Tongue (tissue), 2 donors: ENCODE measurements around the gene LTB4R2. TPM values are rescaled to one million over a fixed set of nuclear protein-coding genes. Genes with fewer than 3 reads are reported as not detected.

Source experiments
- DNase-seq: peaks from one replicate; pipeline ENCODE4 v3.0.0-alpha.2; 2015
- total RNA-seq: library from RNA; depleted of rRNA; stranded (reverse); fragments of >200 nt; gene quantifications from one replicate; pipeline ENCODE4 v1.2.3, GENCODE V29; 2014

The LTB4R2 gene, protein sequence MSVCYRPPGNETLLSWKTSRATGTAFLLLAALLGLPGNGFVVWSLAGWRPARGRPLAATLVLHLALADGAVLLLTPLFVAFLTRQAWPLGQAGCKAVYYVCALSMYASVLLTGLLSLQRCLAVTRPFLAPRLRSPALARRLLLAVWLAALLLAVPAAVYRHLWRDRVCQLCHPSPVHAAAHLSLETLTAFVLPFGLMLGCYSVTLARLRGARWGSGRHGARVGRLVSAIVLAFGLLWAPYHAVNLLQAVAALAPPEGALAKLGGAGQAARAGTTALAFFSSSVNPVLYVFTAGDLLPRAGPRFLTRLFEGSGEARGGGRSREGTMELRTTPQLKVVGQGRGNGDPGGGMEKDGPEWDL
- total RNA-seq = 19.3 TPM

DNA sequence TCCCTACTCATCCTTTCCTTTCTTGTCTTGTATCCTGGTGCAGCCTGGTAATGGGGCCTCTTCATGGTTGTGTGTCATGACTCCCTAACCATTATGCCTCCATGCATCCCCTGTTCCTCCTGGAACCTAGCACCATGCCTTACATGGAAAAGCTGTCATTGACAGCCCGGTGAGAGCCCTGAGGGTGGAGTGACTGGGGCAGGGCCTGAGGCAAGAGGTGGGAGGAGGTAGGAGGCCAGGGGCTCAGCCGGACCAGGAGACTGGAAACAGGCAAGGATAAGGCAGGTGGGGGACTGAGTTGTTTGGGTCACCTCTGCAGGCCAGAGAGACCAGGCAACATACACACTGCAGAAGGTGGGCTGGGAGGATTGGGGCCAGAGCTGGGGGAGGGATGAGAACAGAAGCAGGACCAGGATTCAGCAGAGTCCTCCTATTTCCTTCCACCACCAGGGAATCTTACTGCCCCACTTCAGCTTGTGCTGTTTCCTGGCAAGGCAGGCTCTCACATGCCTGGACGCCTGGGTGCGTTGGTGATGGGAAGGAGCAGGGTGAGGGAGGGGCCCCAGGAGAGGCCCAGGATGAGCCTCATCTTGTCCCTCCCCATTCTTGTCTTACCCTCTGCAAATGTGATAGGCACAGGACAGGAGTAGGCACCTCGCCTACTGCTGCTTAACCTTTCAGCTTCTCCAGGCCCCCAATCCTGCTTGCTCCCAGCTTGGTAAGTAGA is at the start of gene LTB4R2:
TSS of gene LTB4R2 (plus strand) at position 603 of the 727 bp plus-strand sequence. CDS start 525 bp downstream, outside the sequence.
- peak; percentile 40 for DNase-seq

DNA sequence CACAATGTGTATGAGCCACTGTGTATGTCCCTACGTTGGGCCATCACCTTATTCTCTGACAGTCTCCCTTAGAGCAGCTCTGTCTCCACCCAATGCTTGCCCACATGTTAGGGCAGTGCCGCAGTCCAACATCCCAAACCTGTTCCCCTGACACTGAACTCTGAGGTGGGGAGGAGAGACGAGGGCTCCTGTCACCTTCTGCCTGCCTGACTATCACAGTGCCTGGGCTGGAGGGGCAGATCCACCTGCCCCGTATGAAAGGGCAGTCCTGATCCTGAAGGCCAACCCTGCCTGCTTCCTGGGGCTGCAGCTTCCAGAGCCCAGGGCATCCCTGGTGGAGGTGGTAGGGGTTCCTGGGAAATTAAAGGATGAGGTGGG is 49.2 kb upstream of the LTB4R2 start:
- no peak for DNase-seq

DNA sequence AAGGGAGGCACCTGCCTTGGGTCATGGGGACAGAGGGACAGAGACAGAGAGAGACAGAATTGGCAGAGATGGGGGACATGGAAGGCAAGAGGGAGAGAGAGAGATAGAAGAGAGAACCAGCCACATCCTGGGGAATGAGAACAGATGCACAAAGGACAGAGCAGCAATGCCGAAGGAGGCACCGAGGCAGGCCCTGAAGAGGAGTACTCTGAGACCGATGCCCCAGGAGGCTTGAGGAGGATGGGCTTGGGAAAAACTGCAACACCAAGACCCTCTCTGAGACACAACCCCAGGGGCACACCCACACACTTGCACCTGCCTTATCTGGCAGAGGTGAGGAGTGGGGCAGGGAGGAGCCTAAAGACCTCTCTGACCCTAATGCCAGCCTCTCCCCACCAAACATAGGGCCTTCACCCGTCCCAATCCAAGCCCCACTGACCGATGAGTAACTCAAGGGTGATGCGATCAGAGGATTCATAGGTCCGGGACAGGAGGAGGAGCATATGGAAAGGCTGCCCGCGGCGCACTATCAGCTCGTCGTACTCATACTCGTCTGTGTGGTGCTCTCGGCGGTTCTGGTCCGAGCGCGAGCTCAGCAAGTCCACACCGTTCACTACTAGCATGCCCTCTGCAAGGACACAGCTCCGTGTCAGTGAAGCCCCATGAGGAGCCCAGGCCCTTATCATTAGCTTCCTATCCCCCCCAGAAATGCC is 48.5 kb upstream of the LTB4R2 start:
- DNase-seq = no peak

DNA sequence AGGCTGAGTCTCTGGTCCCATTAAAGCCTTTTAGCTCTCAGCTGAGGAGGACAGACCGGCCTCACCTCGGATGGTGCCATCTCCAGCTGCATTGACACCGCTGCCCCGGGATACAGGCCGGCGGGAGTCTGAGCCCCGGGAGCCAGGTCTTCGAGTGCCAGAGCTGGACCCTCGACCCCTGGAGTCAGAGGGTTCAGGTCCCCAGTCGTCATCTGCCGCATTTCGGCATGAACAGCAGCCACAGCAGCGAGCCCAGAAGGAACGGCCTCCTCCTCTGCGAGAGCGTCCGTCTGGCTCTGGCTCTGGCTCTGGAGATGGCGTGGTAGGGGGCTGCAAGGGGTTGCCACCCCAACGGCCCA is 48.0 kb upstream of the LTB4R2 start:
- DNase-seq = no peak

DNA sequence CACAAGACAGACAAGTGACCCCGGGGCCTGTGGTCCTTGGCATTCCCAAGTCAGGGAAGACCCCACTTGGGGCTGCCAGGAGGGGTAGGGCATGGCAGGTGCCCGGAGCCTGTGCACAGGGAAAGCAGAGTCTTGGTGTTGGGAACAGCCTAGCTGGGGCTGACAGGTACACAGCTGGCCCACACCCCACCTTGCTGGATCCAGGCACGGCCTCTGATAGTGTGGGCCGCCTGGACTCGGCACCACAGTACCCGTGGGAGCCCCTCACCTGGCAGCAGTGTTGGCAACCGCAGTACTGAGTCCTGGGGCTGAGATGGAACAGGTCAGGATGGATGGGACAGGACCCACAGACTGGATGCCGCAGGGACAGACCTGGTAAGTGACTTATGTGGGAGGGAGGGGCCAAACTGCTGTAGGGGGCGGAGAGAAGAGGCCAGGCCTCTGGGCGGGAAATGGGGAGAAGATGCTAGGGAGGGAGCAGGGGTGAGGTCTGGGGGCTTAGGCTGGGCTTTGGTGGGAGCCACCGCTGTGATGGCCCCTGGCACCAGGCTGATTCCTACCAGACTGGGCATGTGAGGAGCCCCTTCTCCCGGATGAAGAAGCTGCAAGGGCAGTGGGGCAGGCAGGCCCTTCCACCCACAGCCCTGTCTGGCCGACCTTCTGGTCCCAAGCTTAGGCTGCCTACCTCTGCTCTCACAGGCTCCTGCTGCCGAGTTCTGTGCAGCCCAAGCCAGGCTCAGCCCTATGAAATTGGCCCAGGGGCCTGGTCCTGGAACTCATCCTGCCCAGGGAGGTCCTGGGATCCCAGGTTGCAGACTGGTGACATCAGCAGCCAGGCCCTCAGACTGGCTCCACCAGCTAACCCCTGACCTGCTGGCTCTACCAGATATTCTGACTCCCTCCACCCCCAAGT is 46.9 kb upstream of the LTB4R2 start, which contains the start of gene TGM1:
TSS of gene TGM1 (minus strand) at position 357 of the 913 bp plus-strand sequence. CDS start 825 bp downstream, outside the sequence.
- DNase-seq = no peak

DNA sequence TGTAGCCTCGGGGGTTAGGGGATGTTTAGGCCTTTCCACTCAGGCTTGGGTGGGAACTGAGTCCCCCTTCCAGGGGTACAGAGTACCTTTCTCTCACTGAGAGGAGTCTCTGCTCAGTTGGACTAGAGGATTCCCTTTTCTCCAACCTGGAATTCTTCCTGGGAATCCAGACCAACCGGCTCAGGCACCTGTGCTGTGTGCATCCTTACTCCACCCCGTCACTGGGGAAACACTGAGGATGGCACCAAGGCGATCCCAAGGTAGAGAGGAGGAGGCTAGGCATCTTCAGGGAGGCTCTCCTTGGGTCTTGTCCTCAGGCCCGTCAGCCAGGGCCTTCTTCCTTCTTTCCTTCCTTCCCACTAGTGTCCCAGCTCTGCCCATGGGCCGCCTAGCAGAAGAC is 46.1 kb upstream of the LTB4R2 start:
- no peak for DNase-seq

DNA sequence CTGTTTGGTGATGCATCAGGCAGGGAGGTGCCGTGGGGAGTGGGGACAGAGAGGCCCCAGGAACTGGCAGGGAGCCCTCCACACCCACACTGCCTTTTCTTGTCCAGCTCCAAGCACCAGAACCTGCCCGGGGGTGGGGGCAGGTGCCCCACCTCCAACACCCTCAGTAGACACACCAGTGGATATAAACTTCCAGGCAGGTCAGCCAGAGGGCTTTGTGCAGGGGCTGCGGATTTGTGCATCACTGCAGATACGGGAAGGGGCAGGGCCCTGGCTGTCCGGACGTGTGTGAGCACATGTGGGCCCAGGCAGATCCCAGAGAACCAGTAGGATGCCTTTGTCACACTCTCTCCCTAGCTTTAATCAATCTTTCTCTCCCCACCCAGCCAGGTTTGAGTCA is 45.6 kb upstream of the LTB4R2 start:
- DNase-seq = no peak

DNA sequence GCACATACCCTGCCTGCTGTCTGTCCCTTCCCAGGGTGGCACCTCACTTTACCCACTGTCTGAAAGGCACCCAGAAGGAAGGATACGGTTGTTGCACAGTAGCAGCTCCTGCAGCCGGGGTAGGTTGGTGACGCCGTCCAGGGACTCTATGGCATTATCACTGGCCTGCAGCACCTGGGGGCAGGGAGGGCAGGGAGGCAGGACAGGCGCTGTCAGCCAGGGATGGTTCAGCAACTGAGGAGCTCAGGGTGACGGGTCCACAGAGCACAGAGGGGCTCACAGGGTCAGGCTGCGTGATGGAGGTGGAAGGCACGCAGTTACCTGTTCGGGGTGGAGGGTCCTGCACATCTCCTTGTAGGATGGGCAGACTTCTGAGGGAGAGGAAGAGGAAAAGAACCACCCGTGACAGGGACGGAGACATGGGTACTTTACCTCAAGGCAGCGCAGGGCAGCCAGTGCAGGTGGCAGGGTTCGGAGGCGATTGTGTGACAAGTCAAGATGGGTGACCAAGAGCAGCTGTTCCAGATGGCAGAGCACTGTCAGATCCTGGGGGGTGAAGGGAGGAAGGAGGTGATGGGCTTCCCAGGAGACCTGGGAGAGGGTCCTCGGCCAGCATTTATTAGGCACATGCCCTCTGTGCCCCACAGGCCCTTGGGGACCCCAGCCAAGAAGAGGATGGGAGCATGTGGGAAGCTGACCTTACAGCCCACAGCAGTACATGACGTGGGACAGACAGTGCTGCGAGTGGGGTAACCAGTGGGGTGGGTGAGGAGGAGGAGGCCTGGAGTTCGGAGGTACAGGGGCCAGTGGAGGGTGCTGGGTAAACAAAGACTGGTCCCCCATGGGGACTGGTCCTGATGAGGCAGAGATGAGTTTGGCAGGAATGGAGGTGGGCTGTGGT is 43.3 kb upstream of the LTB4R2 start:
- no peak for DNase-seq

DNA sequence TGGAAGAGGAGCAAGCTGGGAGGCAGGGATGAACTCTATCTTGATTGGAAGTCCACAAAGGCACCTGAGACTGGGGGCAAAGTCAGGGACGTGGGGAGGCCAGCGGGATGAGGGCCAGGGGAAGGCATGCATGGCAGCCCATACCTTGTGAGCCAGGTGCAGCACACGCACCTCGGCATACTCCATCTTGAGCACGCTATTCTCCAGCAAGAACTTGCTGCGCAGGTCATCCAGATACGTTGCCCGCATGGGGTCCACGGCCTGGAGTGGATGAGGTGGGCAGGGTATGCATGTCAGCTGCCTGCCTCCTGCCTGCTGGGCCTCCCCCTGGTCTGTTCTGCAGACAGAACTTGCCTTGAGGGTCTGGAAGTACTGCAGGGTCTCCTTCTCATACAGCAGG is 42.4 kb upstream of the LTB4R2 start:
- DNase-seq = no peak

DNA sequence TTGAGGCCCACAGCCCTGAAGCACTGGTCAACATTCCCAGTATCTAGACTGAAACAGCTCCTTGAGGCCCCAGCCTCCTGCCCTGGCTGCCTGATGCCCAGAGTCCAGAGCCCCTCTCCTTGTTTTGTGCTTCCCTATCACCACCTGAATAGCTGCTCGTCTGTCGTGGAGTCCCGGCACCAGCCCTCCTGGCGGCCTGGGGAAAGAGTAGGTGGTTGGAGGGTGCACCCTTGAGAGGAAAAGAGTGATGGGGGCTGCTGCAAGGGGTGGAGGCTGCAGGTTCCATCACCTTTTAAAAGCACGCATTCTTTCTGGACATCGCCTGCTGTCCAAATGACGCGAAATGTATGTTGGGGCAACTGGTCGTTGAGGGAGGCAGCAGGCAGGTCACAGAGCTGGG is 41.7 kb upstream of the LTB4R2 start:
- DNase-seq = no peak

DNA sequence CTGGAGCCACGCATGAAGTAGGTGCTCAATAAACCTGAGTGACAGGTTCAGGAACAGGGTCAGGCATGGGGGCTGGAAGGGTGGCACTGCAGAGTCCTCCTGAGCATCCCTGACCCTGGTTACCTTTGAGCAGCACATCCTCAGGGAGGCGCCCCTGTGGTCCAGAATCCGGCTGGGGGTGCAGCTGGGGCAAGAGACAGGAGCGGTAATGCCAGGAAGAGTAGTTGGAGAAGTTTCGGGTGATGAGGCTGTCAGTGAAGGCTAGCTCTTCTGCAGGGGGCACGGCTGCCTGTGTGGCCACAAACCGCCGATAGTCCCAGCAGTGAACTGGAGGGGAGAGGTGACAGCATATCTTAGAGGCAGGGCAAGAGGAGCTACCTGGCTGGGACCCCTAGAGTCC is 40.6 kb upstream of the LTB4R2 start:
- no peak for DNase-seq

DNA sequence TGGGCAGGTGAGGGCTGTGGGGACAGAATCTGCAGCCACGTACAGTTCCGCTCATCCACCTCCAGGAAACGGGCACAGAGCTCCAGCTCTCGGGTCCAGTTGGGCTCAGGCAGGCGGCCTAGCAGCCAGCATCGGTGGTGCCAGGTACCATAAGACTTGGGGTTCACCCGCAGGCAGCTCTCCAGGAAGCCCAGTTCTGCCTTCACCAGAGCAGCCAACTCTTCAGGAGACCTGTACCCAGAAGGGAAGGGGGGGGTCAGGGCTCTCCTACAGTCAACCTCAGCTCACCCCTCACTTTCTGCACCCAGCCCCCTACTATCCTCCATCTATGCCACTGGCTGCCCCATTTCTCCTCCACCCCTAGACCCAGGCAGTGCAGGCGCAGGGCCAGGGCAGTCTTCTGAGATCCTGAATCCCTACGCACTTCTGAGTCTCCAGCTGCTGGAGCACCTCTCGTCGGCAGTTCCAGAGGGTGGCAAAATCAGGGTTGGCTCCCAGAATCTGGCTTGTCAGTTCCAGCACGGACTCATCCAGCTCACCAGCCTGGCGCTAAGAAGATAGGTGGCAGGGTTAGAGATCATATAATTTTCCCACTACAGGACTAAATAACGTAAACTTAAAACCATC is 39.9 kb upstream of the LTB4R2 start:
- no peak for DNase-seq

DNA sequence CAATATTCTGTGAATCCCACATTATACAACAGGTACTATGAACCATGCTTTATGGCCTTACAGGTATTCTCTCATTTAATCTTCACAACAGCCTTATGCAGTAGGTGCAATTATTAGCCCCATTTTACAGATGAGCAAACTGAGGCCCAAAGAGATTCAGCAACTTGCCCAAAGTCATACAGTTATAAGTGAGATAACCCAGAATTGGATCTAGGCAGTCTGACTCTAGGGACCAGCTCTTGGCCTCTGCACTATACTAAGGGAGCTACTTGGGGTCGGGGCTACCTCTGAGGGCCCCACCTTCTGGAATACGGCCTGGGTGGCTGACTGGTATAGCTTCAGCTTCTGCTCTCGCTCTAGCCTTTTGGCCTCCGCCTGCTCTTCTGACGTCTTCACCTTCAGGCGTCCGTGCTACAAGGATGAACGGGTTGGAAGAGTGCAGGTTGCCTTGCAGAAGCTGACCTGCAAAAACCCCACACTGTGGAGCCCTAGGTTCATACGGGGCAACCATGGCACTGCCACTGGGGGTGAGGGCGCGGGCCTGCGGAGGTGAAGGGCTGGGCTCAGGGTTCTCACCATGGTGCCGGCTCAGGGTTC is 39.3 kb upstream of the LTB4R2 start:
- no peak for DNase-seq

DNA sequence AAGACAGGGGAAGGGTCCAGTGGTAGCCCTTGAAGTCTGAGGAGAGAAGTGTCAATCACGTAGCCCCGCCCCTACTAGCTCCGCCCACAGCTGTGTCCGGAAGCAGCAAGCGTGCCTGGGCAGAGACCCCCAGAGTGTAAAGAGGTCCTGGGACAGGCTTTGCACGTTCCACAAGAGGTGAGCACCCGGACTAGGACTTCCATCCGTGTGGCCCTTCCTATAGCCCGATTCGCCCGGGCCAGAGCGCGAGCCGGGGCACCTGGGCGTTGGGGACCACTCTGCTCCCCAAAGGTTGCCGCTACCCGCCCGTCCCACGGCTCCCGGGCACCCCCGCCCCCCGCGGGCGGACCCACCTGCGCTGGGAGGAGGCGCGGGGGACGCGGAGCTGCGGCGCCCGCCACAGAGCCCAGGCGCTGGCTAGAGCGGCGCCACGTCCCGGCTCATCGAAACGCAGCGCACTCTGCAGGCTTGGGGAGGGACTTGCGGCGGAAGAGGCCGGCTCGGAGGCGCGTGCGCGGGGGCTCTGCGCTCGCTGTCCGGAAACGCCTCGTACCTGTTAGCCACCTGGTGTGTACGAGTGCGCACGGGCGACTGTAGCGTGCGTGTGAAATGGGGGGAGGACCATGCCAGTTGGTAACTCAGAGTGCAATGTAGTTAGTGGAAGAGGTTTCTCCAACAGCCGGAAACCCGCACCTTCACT is 38.7 kb upstream of the LTB4R2 start, which contains the start of gene RABGGTA:
TSS of gene RABGGTA (minus strand) at position 464 of the 700 bp plus-strand sequence. CDS start 482 bp downstream, outside the sequence.
- DNase-seq = peak; percentile 95

DNA sequence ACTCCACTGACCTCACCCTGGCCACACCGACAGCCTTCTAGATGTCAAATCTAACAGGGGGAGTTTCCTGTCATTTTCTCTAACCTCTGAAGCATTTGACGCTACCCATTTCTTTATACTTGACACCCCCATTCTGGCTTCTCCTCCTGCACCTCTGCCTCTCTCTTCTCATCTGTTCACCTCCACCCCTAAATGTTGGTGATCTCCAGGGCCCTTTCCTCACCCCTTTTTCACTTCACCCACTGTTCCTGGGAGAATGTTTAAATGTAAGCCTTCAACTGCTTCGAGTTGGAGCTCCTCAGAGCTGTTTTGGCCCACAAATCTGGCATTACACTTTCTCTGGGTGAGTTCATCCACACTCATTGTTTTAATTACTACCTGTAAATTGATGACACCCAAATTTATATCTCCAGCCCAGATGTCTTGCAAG is 38.1 kb upstream of the LTB4R2 start:
- DNase-seq = no peak

DNA sequence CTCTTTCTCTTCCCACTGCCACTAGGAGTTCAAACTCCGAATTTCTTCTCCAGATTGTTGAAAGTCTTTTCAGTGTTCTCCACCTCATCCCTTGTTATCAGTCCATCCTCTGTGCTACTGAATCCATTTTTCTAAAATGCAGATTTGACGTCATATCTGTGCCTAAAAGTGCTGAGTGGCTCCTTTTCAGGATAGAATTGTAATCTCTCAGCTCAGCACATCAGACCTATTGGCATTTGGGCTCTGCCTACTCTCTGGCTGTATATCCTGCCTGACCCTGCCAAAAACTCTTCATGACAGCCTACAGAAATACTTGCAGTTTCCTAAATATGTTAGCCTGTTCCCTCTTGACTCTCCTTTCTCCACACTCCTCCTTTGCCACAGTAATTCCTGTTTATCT is 37.5 kb upstream of the LTB4R2 start:
- no peak for DNase-seq

DNA sequence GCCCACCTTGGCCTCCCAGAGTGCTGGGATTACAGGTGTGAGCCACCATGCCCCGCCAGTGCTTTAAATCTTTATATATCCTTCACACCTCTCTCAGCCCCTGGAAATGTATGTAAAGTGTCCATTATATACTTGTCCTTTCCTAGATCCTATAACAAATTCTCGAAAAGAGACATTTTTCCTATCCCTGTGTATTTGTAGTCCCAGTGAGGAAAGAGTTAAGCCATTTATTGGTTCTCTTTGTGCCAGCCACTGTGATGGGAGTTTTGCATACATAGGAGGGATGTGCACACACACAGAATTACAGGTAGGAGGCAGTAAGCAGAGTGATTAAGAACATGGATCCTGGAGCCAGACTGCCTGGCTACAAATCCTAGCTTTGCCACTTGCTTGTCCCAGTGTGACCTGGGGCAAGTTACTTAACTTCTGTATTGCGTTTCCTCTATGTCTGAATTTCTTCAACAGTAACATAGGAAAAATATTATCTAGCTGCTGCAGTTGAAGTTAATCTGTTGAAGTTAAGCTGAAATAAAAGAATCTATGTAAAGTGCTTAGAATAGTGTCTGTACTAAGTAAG is 36.4 kb upstream of the LTB4R2 start:
- no peak for DNase-seq

DNA sequence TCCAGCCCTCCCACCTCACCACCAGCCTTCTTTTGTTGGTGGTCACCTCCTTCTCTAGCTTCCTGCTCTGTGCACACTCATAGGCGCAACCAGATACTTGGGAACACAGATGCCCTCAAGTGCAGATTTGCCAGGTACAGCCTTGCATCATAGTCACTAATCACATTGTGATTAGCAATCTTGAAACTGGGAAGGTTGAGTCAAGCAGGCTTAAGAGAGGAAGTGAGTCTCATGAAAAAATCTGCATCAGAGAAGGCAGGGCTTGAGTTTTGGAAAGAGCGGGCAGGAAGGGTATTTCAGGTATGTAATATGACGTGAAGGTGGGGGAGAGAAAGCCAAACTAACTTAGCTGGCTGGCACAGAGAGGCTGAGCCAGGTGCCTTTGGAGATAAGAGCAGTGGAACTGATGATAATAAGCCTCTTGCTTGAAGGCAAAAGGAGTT is 35.8 kb upstream of the LTB4R2 start:
- no peak for DNase-seq

DNA sequence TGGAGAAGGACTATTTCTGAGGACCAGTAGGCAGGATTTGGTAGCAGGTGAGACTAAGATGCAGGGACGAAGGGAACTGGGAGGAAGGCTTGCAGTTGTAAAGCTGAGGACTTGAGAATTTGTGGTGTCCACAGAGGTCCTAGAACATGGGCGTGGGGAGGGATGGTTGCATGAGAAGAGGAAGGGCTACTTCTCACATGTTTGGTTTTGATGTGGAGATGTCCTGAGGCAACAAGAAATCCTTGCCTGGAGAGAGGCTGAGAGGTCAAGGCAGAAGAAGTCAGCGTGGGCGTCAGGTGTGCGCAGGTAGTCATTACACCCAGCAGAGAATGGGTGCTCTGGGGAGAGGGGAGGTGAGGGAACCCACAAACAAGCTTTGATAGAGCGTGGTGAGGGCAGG is 32.9 kb upstream of the LTB4R2 start:
- DNase-seq = no peak
